GM21786 (cell line): ENCODE measurements around the gene APLP2.

ENCODE experiments used
- ATAC-seq: cut with Tn5 transposase; IDR thresholded peaks from one replicate; pipeline ENCODE4 v1.9.1; 2021; ENCODE audit not compliant: unreplicated experiment

The APLP2 gene

DNA sequence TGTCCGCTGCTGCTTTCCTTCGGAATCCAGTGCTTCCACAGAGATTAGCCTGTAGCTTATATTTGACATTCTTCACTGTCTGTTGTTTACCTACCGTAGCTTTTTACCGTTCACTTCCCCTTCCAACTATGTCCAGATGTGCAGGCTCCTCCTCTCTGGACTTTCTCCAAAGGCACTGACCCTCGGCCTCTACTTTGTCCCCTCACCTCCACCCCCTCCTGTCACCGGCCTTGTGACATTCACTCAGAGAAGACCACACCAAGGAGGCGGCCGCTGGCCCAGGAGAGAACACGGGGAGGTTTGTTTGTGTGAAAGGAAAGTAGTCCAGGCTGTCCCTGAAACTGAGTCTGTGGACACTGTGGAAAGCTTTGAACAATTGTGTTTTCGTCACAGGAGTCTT lies 74.4 kb downstream of the APLP2 start:
- ATAC-seq = no peak

DNA sequence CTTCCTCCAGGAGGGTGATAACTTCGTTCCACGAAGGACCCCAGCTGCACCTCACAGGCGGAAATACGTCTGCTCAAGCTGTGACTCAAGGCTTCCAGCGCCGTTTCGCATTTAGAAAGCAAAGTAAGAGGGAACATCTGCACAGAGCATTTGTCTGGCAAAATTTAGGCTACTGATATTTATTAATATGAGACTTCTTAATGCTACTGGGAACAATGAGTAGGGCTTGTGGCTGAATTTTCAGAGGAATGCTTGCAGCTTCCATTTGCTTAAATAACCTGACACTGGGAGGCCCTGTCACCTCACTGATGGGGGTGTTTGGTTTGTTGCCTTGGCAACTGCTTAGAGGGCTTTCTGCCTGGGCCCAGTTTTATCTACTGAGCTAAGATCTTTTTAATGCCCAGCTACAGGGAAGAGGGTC lies 75.2 kb downstream of the APLP2 start:
- ATAC-seq = no peak

DNA sequence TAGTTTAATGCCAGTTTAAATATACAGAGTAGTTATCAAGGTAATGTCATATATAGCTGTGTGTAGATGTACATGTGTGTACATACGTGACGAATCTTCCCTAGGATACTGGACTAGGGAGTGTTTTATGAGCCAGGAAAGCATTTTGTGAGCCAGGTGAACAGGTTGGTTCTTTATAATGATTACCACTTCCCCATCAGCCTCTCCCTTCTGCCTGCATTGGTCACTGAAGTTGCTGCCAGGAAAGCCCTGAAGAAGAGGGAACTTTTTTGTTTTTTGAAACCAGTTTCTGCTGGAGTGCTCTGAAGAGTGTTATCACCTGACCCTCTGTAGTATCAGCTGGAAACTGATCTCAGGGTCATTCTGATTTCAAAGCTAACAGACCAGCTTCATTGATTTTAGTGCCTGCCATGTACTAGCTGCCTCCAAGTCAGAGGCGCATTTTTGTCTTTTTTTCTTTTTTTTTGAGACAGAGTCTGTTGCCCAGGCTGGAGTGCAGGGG lies 75.7 kb downstream of the APLP2 start:
- no peak for ATAC-seq

DNA sequence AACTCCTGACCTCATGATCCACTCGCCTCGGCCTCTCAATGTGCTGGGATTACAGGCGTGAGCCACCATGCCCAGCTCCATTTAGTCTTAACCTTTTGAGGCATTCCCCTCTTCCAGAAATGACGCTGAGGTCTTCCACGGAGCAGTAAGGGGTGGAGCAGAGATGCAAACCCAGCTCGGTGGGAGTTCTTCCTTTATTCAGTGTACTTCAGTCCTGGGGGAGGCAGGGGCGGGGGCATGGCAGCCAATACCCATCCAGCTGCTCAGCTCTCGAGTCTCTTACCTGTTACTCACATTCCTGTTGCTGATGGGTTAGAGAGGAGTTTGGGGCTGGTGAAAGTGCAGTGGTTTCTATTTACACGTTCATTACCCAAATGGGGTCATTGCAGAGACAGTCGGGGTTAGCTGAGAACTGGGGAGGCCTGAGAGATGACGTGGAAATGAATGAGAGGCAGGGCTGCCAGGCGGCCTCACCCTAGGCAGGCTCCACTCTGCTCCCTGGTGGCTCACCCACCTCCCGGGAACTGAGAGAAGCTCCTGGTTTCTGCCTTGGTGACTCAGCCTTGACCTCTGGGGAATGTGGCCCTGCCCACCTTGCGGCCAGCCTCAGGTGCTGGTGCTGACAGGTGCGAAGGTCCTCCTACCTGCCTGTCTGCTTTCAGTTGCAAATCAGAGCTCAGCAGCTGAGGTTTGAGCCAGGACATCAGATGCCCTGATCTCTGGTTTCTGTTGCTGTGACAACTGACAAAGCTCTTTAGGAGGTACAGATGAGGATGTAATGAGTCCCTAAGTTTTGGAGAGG lies 76.5 kb downstream of the APLP2 start:
- ATAC-seq = no peak

DNA sequence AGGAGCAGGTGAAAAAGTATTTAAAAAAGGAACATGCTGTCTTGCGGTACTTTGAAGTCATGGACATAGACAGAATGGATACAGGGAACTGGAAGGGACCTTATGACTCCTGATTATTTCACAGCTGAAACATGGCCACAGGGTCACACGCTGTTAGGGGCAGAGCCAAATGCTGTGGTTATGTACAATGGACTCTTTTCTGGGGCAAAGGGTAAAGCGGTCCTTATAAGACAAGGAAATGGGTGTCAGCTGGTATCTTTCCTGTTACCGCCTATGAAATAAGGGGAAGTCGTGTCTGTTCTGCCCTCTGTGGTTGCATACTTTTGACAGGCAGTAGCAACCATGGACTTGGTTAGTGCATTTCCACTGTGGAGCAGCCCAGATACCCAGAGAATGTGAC lies 77.1 kb downstream of the APLP2 start:
- no peak for ATAC-seq

DNA sequence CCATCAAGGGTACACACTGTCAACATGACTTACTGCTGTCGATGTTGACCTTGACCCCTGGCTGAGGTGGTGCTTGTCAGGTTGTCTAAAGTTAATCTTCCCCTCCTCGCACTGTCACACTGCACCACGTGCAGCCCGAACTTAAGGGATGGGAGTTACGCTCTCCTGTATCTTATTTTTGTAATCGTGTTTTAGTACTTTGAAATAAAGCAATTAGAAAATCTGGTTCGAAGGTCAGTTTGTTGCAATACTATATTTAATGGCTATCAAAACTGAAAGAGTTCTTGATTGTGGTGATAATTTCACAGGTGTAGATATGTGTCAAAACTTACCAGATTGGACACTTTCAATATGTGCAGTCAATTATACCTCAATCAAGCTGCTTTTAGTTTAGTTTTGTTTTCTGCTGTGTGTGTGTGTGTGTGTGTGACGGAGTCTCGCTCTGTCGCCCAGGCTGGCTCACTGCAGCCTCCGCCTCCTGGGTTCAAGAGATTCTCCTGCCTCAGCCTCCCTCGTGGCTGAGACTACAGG lies 79.2 kb downstream of the APLP2 start:
- ATAC-seq = no peak

DNA sequence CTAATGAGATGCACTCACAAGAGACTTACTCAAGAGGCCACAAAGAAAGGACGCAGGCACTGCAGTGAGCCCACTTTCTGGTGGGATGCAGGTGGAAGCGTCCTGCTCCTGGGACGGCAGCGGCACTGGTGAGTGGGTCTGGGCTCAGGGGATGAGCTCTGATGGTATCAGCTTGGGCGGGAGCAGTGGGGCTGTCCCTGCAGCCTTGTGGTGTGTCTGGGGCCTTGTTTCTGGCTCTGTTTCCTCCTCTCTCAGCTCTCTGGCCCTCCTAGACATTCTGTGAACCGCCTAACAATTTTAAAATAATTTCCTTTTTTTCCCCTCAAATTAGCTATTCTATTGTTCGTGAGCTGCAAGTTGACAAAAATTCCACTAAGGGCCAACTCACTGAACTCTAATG lies 81.1 kb downstream of the APLP2 start:
- peak; percentile 54 for ATAC-seq

DNA sequence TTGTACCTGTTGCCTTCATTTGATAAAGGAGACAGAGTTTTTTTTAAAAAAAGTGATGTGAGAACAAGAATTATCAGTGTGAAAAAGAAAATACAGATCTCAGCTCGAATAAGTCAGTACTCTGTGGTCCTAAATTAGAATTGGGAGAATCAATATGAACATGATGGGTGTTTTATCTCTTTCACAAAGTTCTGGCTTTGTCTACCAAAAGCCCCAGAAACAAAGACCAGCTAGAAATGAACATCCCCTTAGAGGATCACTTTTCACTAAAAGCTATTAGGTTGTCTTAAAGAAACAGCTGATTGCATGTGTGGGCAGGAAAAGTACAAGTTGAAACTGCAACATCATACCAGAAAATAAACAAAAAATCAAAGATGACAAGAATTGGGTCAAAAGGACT lies 81.5 kb downstream of the APLP2 start:
- ATAC-seq = no peak

DNA sequence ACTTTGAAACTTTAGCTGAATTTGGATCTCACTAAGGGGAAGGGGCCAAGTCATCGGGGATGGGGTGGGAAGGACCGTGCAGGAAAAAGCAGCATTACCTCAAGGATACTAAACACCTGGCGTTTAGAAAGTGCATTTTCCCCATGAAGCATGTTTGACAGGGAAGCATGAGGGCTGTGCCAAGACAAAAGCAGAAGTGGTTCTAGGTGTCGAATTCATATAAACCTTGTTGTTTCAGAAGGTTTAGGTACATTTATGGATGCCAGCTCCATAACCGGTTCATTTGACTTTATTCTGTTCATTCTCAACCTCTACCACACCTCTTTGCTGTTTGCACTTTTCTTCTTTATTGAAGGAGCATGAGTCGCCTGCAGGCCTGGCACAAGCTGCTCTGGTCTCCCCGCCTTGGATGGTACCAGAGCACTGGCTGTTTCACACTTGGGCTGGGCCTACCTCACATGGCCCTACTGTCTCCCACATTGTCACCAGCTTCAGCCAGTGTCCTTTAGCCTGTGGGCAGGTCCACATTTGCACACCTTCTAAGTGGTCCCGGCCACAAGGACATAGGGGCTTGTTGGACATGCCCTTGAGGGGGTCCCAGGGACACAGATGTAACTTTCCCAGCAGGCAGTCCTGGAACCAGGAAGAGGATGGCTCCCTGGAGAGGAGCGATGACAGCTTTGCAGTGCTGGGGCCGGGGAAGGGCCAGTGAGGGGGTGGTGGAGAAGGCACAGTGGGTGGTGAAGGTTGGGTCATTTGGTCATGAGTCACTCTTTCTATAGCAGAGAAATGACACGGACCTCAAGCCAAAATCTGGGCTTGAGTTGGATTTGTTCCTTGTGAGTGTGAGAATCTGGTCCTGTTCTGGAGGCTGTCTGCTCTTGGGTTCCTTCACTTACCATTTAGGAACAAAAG lies 86.7 kb downstream of the APLP2 start:
- no peak for ATAC-seq

DNA sequence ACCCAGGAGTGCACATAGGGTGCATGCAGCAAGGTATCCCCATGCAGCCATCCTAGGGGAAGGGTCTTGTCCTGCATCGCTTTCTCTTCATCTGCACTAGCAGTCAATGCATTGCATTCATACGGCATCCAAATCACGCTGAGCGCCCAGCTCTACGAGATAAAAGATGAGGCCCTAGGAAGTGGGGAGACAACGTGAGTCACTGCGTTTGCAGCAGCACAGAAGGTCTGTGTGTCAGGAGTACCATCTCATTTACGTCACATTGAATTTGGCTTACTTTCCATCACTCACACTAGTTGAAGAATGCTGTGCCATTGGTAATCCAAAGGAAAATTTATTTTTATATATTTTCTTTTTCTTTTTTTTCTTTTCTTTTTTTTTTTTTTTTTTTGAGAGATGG lies 87.4 kb downstream of the APLP2 start:
- ATAC-seq = no peak

DNA sequence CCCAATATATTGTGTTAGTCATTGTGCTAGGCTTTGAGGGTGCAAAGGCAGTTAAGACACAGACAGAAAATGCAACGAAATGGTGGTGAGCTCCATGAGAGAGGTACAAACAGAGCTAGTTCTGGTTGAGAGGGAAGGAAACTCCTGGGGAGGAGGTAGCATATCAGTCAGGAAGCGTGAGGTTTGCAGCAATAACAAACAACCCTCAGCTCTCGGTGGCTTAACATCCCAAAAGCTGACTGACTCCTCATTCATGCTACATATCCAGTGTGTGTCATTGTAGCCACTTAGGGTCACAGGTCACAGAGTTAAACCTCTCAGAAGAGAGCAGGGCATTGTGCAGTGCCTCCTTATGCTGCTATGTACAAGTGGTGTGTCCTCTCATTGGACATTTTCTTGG lies 88.1 kb downstream of the APLP2 start:
- ATAC-seq = no peak

DNA sequence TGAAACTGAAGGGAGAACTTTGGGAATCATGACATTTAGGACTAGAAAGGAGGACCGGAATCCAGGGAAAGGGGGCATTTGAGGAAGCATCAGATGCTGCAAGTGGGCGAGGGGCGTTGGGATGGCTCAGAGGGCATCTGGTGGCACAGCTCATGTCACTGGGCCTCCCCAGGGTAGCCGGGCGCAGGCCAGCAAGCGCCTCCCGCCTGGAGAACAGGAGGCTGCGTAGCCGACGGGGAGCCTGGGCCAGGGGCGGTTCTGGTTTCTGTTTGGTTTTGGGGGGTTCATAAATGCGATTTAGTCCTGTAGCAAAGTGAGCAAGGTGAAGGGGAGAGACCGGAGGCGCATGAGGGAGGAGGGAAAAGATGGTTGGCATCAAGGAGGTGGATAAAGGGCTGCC lies 89.4 kb downstream of the APLP2 start:
- no peak for ATAC-seq

DNA sequence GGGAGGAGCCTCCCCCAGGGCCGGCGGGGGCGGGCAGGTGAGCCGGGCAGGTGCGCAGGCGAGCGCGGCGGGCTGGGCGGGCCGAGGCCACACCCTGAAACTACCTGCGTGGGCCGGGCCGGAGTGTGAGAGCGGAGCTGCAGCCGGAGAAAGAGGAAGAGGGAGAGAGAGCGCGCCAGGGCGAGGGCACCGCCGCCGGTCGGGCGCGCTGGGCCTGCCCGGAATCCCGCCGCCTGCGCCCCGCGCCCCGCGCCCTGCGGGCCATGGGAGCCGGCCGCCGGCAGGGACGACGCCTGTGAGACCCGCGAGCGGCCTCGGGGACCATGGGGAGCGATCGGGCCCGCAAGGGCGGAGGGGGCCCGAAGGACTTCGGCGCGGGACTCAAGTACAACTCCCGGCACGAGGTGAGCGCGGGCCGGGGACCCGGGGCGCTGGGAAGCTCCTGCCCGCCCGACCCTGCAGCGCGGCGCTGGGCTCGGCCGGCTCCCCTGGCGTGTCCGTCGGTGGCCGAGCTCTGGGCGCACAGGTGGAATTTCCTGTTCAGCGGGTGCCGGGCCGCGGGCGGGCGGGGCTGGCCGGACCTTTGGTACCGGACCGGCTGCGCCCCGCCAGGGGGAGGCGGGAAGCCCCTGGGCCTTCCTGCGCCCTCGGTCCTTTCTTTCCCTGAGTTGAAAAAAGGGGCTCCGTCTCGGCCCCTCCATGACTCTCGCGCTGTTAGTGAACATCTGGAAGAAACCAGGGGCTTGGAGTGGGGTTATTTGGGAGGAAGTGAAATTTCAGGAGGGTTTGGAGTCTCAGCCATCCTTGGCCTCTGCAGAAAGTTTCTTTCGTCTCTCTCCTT lies 90.2 kb downstream of the APLP2 start, which contains the start of gene ST14:
TSS of gene ST14 (plus strand) at position 126 of the 841 bp plus-strand sequence. CDS start at position 324, 198 bp downstream.
- ATAC-seq = no peak

DNA sequence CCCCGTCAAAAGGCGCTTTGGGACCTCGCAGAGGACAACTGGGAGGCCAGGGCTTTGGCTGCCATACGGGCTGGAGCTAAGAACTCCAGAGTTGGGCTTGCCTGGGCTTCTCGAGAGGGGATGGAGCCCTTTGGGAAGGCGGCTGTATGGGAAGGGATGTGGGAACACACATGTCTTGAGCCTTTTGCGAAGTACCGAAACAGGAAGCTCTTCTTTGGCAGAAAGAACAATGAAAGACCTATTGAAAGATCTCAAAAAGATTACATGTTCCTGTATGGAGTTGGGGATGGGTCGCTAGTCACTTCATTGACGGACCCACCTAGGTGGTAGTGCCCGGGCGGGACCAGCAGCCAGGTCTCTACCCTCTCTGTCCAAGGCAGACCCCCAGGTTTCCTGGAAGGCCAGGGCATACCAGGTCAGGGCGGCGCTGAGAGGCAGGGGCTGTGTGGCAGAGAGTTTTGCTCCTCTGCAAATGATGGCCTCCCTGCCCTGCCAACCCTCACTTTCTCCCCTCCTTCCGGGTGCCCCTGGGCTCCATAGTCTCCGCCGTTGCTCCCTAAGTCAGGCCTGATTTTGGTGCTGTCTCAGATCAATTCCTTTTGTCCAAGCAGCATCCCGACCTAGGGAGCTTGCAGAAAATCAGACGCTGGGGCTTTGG lies 90.9 kb downstream of the APLP2 start:
- ATAC-seq = no peak

DNA sequence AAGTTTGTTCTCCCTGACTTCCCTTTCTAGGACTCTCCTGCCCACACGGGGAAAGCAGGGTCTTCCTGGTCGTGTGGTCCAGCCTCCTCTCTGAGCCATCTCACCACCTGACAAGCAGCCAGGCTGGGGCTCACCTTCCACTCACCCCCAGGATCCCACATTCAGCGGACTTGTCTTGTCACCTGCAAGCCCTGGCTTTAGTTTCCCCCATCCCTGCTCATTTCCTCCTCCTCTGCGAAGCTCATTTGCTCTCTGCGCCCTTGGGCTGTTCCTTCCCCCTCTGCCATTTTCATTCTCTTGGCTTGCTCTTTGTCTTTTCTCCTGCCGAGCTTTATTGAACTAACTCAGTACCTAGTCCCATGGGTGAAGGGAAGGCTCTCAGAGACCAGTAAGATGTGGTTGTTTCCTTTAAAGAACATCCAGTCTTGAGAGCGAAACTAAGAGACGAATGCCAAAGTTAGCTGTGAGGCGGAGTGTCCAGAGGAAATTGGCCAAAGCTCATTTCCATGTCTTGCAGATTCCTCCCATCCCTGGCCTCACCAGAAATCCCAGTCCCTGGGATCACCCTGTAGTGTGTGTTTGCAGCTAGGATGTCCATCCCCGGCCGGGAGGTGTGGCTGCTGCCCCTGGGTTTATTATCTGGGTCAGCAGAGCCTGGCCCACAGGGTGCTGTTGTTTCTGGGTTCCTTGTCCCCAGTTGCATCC lies 91.9 kb downstream of the APLP2 start:
- no peak for ATAC-seq

DNA sequence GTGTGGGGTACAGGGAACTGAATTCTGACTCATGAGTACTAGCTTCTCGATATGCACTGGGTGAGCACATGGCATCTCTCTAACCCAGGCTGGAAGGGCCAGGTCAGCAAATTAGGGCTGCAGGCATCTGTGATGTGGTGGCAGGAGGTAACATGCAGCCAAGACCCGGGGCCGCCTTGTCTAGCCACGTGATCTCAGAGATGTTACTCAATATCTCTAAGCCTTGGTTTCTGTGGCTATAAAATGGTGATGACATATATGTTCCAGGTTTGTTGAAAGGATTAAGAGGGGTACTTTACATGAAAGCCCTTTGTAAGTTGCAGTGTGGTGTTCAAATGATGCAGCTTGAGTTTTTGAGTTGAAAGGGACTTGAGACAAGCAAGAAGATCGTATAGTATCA lies 93.0 kb downstream of the APLP2 start:
- ATAC-seq = no peak

DNA sequence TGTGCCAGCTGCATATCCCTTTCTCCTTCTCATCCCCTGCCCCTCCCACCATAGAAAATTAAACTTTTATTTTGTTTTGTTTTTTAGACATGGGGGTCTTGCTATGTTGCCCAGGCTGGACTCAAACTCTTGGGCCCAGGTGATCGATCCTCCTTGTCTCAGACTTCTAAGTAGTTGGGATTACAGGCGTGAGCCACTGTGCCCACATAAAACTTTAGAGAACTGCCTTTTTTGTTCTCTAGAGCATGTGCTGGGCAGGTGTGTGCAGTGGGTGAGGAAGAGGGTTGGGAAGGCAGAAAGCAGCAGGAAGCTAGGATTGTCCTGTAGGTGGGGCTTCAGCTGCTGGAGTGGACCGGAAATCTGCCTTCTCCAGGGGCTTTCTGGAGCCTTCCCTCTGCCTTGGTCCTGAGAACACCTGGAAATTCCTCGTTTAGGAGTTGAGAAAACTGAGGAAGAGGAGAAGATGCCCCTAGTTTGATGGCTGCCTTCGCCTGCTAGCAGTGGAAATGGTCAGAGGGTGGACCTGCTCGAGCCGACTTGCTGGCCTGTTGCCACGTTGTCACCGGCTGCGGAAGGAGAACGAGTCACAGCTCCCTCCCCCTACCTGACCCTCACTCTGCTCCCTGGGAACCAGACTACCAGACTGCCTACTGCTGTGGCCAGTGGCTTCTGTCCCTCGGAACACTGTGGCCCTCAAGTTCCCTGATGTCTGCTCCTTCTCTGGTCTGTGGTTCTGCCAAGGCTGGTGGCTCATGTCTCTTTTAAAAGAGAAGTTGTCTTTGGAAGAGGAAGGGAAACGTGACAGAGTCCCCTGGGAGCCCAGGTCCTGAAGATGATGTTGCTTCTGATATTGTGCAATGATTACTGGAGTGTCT lies 93.9 kb downstream of the APLP2 start:
- no peak for ATAC-seq

DNA sequence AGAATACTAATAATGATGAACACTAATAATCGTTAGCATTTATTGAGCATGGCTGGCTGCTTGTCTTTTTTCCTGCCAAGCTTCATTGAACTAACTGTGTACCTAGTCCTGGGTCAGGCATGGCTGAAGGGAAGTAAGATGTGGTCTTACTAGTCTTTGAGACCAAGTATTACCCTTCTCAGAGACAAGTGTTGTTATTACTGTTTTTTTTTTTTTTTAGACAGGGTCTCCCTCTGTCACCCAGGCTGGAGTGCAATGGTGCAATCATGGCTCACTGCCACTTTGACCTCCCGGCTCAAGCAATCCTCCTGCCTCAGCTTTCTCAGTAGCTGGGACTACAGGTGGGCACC lies 94.5 kb downstream of the APLP2 start:
- ATAC-seq = no peak
